GM06990 (cell line): ENCODE results near the gene ANKRD39.
A peak's percentile ranks its signal among the peaks of the same experiment; 100 is the strongest.

Experiments
- DNase-seq: peaks from one replicate; pipeline ENCODE4 v3.0.0-alpha.2; 2011; ENCODE audit not compliant: insufficient read length; ENCODE audit errors: extremely low read depth
- H3K27me3 ChIP-seq: replicated peaks from 2 replicates; pipeline ENCODE4 v1.6.0; 2011; ENCODE audit warnings: low read length; ENCODE audit not compliant: control insufficient read depth, insufficient read depth
- H3K36me3 ChIP-seq: 2 replicates; pipeline ENCODE4 v1.5.1; 2011; ENCODE audit warnings: low read length; ENCODE audit not compliant: control insufficient read depth, insufficient read depth
- H3K4me3 ChIP-seq: replicated peaks from 2 replicates; pipeline ENCODE4 v1.5.1; 2011; ENCODE audit warnings: low read depth, mild to moderate bottlenecking, control low read depth, low read length
- CTCF ChIP-seq: IDR thresholded peaks from 2 replicates; pipeline ENCODE4 v1.5.1; 2011; ENCODE audit warnings: low read length, control low read depth, mild to moderate bottlenecking, inconsistent platforms; ENCODE audit not compliant: insufficient read depth, poor library complexity, severe bottlenecking

ANKRD39 gene

GRCh38 chr2:96802721-96803120 lies 55.1 kb downstream of the ANKRD39 start:
- H3K27me3 ChIP-seq, result no peaks in the 10 kb centered on the region
- DNase-seq, result no peak
- no peak for TF ChIP-seq CTCF
- no peaks in the 10 kb centered on the region; the same call in 1 of the 2 replicates for H3K36me3 ChIP-seq
- H3K4me3 ChIP-seq, result no peak overlapping the region

GRCh38 chr2:96801786-96802595 lies 55.8 kb downstream of the ANKRD39 start:
- peak; percentile 47 for DNase-seq
- no peak overlapping the region for H3K4me3 ChIP-seq
- no peaks in the 10 kb centered on the region; the same call in 1 of the 2 replicates for H3K36me3 ChIP-seq
- H3K27me3 ChIP-seq, result no peaks in the 10 kb centered on the region
- no peak for TF ChIP-seq CTCF

- peak; percentile 92 for TF ChIP-seq CTCF
- H3K27me3 ChIP-seq, result no peaks in the 10 kb centered on the region
- no peaks in the 10 kb centered on the region; the same call in 1 of the 2 replicates for H3K36me3 ChIP-seq
- H3K4me3 ChIP-seq, result no peak overlapping the region
- peak; percentile 73 for DNase-seq
Measured at GRCh38 chr2:96801005-96801785, 56.6 kb downstream of the ANKRD39 start.

- no peak overlapping the region for H3K4me3 ChIP-seq
- DNase-seq, result no peak
- no peak for TF ChIP-seq CTCF
- no peaks in the 10 kb centered on the region; the same call in 1 of the 2 replicates for H3K36me3 ChIP-seq
- H3K27me3 ChIP-seq, result no peaks in the 10 kb centered on the region
Measured at GRCh38 chr2:96800061-96801004, 57.5 kb downstream of the ANKRD39 start.

GRCh38 chr2:96799623-96799935 lies 58.2 kb downstream of the ANKRD39 start:
- no peak for DNase-seq
- H3K4me3 ChIP-seq, result no peak overlapping the region
- no peaks in the 10 kb centered on the region for H3K27me3 ChIP-seq
- H3K36me3 ChIP-seq, result no peaks in the 10 kb centered on the region; the same call in 1 of the 2 replicates
- TF ChIP-seq CTCF, result no peak
